Measurements from ENCODE around the gene WDR45.

WDR45 gene

GRCh38 chrX:49073601-49074575 lies 5.8 kb downstream of the WDR45 start, which contains the start of gene PRAF2:
Gene PRAF2 (minus strand): TSS chrX:49074002. CDS start chrX:49073987, 15 bp downstream.
- DNase-seq, result peak; percentile 93

GRCh38 chrX:49072712-49073095 lies 7.0 kb downstream of the WDR45 start:
- no peak for DNase-seq

- no peak for DNase-seq
Observed at GRCh38 chrX:49071877-49072711, 7.6 kb downstream of the WDR45 start.

GRCh38 chrX:49070988-49071387 lies 8.7 kb downstream of the WDR45 start:
- DNase-seq, result no peak

- DNase-seq, result no peak
Observed at GRCh38 chrX:49069038-49069437, 10.6 kb downstream of the WDR45 start.

GRCh38 chrX:49067285-49068120 lies 12.2 kb downstream of the WDR45 start:
- DNase-seq, result no peak

- DNase-seq, result no peak
Observed at GRCh38 chrX:49066690-49067089, 13.0 kb downstream of the WDR45 start.

GRCh38 chrX:49066278-49066677 lies 13.4 kb downstream of the WDR45 start:
- DNase-seq, result no peak

- DNase-seq, result no peak
Observed at GRCh38 chrX:49064735-49065134, 15.0 kb downstream of the WDR45 start.

GRCh38 chrX:49064303-49064702 lies 15.4 kb downstream of the WDR45 start:
- DNase-seq, result no peak

GRCh38 chrX:49063715-49064114 lies 16.0 kb downstream of the WDR45 start:
- DNase-seq, result no peak

GRCh38 chrX:49061916-49062315 lies 17.8 kb downstream of the WDR45 start:
- no peak for DNase-seq

GRCh38 chrX:49061490-49061889 lies 18.2 kb downstream of the WDR45 start:
- no peak for DNase-seq

- DNase-seq, result no peak
Observed at GRCh38 chrX:49060914-49061313, 18.8 kb downstream of the WDR45 start.

GRCh38 chrX:49059681-49060085 lies 20.0 kb downstream of the WDR45 start:
- no peak for DNase-seq

GRCh38 chrX:49059201-49059600 lies 20.5 kb downstream of the WDR45 start:
- DNase-seq, result no peak

- no peak for DNase-seq
Observed at GRCh38 chrX:49058794-49059193, 20.9 kb downstream of the WDR45 start, which contains the start of gene CCDC120. Gene CCDC120 (plus strand): TSS chrX:49058999. CDS start chrX:49062042, 3,043 bp downstream.

- no peak for DNase-seq
Observed at GRCh38 chrX:49054073-49054762, 25.5 kb downstream of the WDR45 start.

GRCh38 chrX:49053223-49054072 lies 26.2 kb downstream of the WDR45 start:
- DNase-seq, result peak; percentile 75

GRCh38 chrX:49043987-49044281 lies 35.8 kb downstream of the WDR45 start:
- DNase-seq, result no peak
